ENCODE results near the gene DAB2IP. TPM values are rescaled to one million over a fixed set of nuclear protein-coding genes. Genes with fewer than 3 reads are reported as not detected.

The DAB2IP gene
- total RNA-seq, 2 donors from 2014 or later: 51.6 to 83.2 TPM

DNA sequence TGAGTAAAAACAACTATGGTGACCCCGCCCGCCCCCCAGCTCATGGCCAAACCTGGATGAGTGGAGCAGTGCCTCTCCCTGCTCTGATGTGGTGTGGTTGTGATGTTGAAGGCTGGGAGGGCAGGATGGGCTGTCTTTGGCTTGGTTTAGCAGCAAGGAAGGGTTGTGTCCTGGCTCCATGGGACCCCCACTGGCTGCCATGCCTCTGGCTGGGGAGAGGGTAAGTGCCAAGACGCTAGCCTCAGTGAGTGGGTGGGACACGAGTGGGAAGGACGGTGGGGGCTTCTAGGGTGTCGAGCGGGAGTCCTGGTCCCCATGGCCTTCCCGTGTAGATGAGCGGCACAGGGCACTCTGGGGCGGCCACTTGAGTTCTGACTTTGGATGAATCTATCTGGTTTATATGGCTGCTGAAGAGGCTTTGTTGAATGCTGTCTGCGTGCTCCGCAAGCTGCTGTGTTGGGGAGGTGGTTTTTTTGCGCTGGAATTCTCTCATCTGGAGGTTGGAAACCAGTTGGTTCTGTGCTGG is 50.4 kb downstream of the DAB2IP start:
- H3K9me3 ChIP-seq: no peaks in the 10 kb centered on the region
- peaks cover 8% of the 10 kb centered on the region for H3K4me1 ChIP-seq (replicated peaks)
- TF ChIP-seq, protein P1, sequence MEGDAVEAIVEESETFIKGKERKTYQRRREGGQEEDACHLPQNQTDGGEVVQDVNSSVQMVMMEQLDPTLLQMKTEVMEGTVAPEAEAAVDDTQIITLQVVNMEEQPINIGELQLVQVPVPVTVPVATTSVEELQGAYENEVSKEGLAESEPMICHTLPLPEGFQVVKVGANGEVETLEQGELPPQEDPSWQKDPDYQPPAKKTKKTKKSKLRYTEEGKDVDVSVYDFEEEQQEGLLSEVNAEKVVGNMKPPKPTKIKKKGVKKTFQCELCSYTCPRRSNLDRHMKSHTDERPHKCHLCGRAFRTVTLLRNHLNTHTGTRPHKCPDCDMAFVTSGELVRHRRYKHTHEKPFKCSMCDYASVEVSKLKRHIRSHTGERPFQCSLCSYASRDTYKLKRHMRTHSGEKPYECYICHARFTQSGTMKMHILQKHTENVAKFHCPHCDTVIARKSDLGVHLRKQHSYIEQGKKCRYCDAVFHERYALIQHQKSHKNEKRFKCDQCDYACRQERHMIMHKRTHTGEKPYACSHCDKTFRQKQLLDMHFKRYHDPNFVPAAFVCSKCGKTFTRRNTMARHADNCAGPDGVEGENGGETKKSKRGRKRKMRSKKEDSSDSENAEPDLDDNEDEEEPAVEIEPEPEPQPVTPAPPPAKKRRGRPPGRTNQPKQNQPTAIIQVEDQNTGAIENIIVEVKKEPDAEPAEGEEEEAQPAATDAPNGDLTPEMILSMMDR (IDR thresholded peaks at IDR 0.05): no peak
- TF ChIP-seq POLR2AphosphoS5 (IDR thresholded peaks at IDR 0.05) (no peak), POLR2A (IDR thresholded peaks at IDR 0.05) (no peak)
- intact Hi-C loops (cut with DNase I): loop anchor here (5.0 kb wide), 1 partner anchor 291 kb away; no protein-coding TSS in a partner anchor
- H3K27me3 ChIP-seq (replicated peaks; ENCODE audit: insufficient read depth): no peaks in the 10 kb centered on the region
- no peak for DNase-seq (ENCODE audit: low spot score)
- H3K36me3 ChIP-seq: no peaks in the 10 kb centered on the region
- 54% methylated on average over 13 of the region's 13 CpGs for WGBS
- peak overlapping the region in 1 of 2 donors; percentile 46 for H3K4me3 ChIP-seq
- peak overlapping the region; percentile 80 to 85 for H3K27ac ChIP-seq

DNA sequence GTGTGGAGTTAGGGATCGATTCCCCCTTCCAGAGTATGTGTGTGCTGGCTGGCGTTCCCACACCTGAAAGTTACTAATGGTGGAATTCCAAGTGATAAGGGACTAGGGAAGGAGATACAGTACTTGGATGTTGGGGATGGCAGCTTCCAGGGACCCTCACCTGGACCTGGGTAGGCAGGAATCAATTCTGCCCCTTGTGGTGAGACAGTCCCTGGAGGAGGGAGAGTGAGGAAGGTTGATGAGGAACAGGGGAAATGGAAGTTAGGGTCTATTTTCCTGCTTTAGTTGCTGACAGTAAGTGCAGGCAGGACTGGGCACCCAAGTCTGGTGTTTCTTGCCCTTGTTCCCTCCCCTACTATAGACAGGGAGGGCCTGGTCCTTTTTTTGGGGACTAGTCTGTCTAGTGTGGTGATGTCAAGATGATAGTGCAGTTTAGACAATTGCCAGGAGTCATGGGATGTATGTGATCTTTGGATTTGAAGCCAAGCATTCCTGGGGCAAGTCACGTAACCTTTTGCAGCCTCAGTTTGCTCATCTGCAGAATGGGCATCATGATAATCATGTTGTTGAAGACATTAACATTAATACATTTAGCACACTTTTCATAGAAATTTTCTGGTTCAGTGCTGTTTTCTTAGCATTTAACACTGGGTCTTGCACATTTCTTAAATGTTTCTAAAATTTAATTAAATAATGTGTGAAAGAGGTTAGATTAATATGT is 51.7 kb downstream of the DAB2IP start:
- no peaks in the 10 kb centered on the region for H3K9me3 ChIP-seq
- no peak for DNase-seq (ENCODE audit: low spot score)
- peak overlapping the region in 1 of 2 donors; percentile 80 for H3K27ac ChIP-seq
- H3K36me3 ChIP-seq: no peaks in the 10 kb centered on the region
- intact Hi-C loops (cut with DNase I): loop anchor here (5.0 kb wide), 1 partner anchor 289 kb away; no protein-coding TSS in a partner anchor
- no peaks in the 10 kb centered on the region for H3K27me3 ChIP-seq (replicated peaks; ENCODE audit: insufficient read depth)
- 60% methylated on average over 3 of the region's 3 CpGs for WGBS
- no peak overlapping the region for H3K4me3 ChIP-seq
- H3K4me1 ChIP-seq (replicated peaks): peaks cover 8% of the 10 kb centered on the region
- TF ChIP-seq, protein P1 (IDR thresholded peaks at IDR 0.05): peak in 1 of 4 experiments; percentile 9
- TF ChIP-seq POLR2AphosphoS5 (IDR thresholded peaks at IDR 0.05): no peak

- H3K9me3 ChIP-seq: no peaks in the 10 kb centered on the region
- no peak for DNase-seq (ENCODE audit: low spot score)
- no peaks in the 10 kb centered on the region for H3K36me3 ChIP-seq
- H3K27me3 ChIP-seq (replicated peaks; ENCODE audit: insufficient read depth): no peaks in the 10 kb centered on the region
- WGBS: 60% methylated on average over 3 of the region's 3 CpGs
- TF ChIP-seq POLR2AphosphoS5 (IDR thresholded peaks at IDR 0.05) (no peak), POLR2A (IDR thresholded peaks at IDR 0.05) (no peak)
- TF ChIP-seq, protein P1 (IDR thresholded peaks at IDR 0.05): no peak
- intact Hi-C loops (cut with DNase I): loop anchor here (5.0 kb wide), 1 partner anchor 288 kb away; no protein-coding TSS in a partner anchor
- H3K4me1 ChIP-seq (replicated peaks): peaks cover 8% of the 10 kb centered on the region
- H3K4me3 ChIP-seq: no peak overlapping the region
- H3K27ac ChIP-seq: no peak overlapping the region
Observed at GRCh38 chr9:121704281-121704680, 52.8 kb downstream of the DAB2IP start.

GRCh38 chr9:121706149-121706750 is 54.8 kb downstream of the DAB2IP start:
- no peak for DNase-seq (ENCODE audit: low spot score)
- Histone ChIP-seq H3K27ac (no peak overlapping the region), H3K27me3 (replicated peaks; ENCODE audit: insufficient read depth) (no peaks in the 10 kb centered on the region), H3K9me3 (no peaks in the 10 kb centered on the region), H3K4me1 (replicated peaks) (peaks cover 2% of the 10 kb centered on the region), H3K36me3 (no peaks in the 10 kb centered on the region), H3K4me3 (no peak overlapping the region)
- WGBS: 54% methylated on average over 8 of the region's 8 CpGs
- TF ChIP-seq POLR2A (IDR thresholded peaks at IDR 0.05) (no peak), POLR2AphosphoS5 (IDR thresholded peaks at IDR 0.05) (no peak)
- TF ChIP-seq, protein P1 (IDR thresholded peaks at IDR 0.05): no peak
- intact Hi-C loops (cut with DNase I): no loop called here

Data from prostate gland (tissue), 2 donors.